Stimulated activated CD4-positive, alpha-beta T cell treated with anti-CD3 and anti-CD28 coated beads, Interleukin-15, amount 100 ng/mL, for 48 hours (primary cell): Measurements from ENCODE around the gene OR51I2.

Experiments
- DNase-seq, 2 donors: peaks; one replicate each; pipeline ENCODE4 v3.0.0-alpha.2; 2020; ENCODE audit warnings: low read depth in 2 of 2

The OR51I2 gene

GRCh38 chr11:5505363-5506048 is 56.4 kb downstream of the OR51I2 start:
- DNase-seq: no peak
